GM21737 (cell line): Measurements from ENCODE around the gene EIF4H.
"Not testable (repeated sequence)": the region's sequence is repeated elsewhere in the genome, so short reads cannot be mapped to it uniquely, and the experiment has no call there.

ENCODE experiments used
- ATAC-seq: cut with Tn5 transposase; IDR thresholded peaks from one replicate; pipeline ENCODE4 v1.9.1; 2021; ENCODE audit warnings: mild to moderate bottlenecking, moderate library complexity; ENCODE audit not compliant: unreplicated experiment

EIF4H gene

DNA sequence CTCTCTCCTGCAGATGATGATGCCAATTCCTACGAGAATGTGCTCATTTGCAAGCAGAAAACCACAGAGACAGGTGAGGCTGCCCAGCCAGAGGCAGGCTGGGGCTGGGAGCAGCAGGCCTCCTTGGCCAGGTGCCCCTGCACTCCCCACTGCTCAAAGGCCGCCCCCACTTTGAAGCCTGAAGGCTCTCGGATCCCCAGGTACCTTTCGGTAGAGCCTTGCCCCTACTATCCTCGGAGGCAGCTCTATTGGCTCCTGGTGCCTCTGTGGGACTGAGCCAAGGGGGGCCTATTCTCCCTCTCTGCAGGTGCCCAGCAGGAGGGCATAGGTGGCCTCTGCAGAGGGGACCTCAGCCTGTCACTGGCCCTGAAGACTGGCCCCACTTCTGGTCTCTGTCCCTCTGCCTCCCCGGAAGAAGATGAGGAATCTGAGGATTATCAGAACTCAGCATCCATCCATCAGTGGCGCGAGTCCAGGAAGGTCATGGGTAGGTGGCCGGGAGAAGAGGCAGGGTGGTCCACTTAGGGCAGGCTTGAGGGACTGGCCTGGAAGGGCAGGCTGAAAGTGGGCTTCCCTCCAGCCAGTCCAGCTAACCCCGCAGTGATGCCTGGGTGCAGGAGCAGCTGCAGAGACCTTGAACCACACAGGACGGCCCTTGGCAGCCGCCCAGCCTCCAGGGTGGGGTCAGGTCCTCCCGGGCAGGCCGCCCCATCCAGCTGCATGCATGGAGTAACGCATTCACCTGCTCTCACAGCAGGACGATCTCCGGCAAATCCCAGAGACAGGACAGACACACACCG is 49.8 kb downstream of the EIF4H start:
- no peak for ATAC-seq

GRCh38 chr7:74224511-74224832 is 50.3 kb downstream of the EIF4H start:
- ATAC-seq: no peak

- ATAC-seq: not testable (repeated sequence)
Observed at GRCh38 chr7:74224907-74225306, 50.8 kb downstream of the EIF4H start.

DNA sequence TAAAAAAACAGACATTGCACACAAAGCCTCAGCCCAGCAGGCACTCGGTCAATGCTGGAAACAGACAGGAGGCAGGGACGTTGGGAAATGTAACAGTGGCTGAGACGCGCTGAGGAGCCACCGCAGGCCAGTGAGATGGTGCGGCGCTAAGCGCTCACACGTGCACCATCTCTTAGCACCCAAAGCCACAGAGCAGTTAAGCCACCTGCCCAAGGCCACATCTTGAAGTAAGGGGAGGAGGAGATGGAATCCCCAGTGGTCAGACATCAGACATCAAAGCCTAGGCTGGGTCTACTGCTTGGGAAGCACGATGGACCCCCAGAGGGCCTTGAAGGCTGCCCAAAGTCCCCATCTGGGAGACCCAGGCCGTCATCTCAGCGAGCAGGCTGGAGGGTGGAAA is 51.2 kb downstream of the EIF4H start:
- no peak for ATAC-seq

- no peak for ATAC-seq
Observed at GRCh38 chr7:74226633-74227032, 52.5 kb downstream of the EIF4H start.

DNA sequence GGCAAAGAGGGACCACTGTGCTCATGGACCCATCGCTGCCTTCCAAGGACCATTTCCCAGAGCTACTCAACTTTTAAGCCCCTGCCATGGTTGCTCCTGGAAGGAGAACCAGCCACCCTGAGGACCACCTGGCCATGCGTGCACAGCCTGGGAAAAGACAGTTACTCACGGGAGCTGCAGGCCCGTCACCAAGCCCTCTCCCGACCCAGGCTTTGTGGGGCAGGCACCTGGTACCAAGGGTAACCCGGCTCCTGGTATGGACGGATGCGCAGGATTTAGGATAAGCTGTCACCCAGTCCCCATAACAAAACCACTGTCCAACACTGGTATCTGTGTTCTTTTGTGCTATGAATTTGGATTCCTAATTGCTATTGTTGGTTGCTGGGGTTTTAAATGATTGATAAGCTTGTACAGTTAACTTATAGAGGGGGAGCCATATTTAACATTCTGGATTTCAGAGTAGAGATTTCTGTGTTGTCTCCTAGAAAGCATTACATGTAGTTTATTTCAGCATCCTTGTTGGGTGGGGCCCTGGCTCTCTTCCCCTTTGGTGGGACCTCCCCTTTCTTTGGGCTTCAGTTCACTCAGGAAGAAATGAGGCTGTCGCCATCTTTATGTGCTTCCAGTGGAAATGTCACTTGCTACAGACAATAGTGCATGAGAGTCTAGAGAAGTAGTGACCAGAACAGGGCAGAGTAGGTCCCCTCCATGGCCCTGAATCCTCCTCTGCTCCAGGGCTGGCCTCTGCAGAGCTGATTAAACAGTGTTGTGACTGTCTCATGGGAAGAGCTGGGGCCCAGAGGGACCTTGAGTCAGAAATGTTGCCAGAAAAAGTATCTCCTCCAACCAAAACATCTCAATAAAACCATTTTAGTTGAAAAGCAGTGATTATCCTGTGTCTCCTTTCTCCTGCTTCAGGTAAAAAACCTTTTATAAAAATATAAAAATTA is 55.1 kb downstream of the EIF4H start:
- no peak for ATAC-seq

GRCh38 chr7:74230446-74231231 is 56.5 kb downstream of the EIF4H start:
- ATAC-seq: peak; percentile 8

DNA sequence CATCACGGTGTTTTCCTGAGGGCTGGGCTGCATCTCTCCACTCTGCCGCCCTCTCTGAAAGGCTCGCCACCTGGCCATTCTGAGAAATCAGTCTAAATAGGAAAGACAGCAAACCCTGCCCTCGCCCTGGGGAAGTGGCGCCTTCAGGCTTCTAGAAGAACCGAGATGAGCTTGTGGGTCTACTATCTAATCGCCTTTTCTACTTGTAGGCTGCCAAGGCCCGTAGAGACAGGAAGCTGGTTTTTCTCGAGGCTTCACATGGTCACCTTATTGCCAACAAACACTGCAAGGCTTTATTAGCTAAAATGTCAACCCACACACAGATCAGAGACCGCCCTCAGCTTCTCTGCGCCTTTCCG is 57.1 kb downstream of the EIF4H start:
- peak; percentile 84 for ATAC-seq

DNA sequence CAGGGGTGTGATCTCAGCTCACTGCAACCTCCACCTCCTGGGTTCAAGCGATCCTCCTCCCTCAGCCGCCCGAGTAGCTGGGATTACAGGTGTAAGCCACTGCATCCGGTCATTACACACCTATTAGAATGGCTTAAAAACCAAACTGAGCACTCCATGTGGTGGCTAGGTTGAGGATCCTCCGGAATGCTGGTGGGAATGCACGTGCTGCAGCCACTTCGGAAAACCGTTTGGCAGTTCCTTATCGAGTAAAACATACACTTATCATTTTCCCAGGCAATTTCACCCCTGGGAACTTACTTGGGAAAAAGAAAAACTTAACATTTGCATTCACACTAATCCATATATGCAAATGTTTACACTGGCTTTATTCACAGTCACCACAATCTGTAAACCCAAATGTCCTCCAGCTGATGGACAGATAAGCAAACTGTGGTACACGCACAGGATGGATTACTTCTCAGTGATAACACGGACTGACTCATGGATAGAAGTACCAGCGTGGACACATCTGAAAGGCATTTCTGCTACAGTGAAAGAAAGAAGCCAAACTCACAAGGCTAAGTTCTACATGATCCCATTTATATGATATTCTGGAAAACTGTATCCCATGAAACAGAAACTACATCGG is 59.6 kb downstream of the EIF4H start:
- ATAC-seq: no peak

GRCh38 chr7:74235518-74236268 is 61.5 kb downstream of the EIF4H start:
- ATAC-seq: no peak

DNA sequence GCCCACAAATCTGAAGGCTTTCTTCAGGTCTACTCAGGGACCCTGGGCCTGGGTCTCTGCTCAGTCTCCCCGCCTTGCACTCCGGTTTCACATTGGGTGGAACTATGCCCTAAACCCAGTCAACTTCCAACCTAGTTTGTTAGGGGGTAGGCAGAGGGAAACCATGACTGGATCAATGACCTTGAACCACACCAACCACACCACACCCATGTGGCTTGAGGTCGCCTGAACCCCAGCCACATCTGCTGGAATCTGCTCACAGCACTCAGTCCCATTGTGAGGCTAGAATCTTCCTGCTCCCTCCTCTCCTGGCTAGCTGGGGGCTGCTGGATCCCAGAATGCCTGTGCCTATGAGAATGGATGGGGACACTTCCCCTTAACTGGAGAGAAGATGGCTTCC is 62.1 kb downstream of the EIF4H start:
- ATAC-seq: no peak

DNA sequence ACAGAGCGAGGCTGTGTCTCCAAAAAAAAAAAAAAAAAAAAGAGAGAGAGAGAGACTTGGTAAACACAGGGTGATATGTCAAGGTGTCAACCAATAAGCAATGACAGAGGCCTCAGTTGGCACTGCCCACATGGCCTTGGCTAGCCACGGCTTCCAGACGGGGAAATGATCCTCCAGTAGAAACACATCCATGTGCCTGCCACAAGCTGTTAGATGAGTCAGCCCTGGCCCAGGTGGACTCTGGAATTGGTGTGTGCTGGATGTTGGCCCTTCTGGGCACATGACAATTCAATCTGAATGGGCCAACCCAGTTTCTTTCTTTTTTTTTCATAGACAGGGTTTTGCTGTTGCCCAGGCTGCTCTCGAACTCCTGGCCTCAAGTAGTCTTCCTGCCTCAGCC is 66.3 kb downstream of the EIF4H start:
- no peak for ATAC-seq

- no peak for ATAC-seq
Observed at GRCh38 chr7:74242122-74242443, 67.9 kb downstream of the EIF4H start.

DNA sequence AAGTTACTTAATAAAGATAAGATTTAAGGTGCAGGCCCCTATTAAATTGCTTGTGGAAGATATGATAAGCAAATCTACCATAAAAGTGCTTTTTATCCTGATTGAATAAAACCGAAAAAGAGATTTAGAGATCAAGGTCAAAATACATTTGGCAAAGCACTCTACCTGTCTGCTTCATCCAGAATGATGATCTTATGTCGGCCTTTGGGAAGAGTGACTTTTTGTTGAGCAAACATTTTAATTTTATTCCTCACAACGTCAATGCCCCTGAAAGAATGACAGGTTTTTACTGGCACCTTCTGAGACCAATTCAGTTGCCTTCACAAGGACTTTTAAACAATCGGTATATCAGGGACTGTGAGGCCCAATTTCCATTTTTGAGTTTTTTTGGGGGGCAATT is 72.3 kb downstream of the EIF4H start:
- no peak for ATAC-seq
